ENCODE measurements around the gene DLGAP1.
A peak's percentile ranks its signal among the peaks of the same experiment; 100 is the strongest.

The DLGAP1 gene

DNA sequence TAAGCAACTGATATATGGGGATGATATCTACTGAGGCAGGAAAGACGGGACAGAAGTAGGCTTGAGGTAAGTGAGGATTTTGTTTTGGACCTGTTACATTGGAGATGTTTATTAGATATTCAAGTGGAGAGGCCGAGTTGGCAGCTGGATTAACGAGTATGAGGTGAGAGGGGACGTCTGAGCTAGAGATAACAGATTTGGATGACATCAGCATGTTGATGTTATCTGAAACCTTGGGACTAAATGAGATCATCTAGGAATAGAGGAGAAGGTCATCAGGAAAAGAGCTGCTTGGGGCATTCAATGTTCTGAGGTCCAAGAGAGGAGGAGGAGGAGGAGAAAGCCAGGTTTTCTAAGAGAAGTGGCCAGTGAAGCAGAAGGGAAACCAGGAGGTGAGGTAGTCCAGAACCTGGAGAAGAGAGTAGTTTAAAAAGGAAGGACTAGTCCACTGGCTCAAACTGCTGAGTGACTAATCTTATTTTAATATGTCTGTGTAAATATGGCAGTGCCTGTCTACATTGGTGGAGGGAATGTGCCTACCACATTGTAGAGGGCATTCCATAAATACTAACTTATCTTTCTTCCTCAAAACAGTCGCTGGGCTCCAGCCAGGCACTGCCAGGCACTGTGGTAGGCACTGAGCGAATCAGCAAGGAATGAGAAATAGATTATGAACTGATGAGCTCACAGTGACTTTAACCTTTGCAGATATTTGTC is 488.3 kb downstream of the DLGAP1 start (continued):
- TF ChIP-seq ZNF2 (tag by site-specific recombination; IDR thresholded peaks at IDR 0.05) (no peak; the same call in 1 of the 2 replicates), REPIN1 (tag by site-specific recombination; IDR thresholded peaks at IDR 0.05; ENCODE audit: low read depth) (no peak), ZSCAN23 (tag by site-specific recombination; IDR thresholded peaks at IDR 0.05) (peak; percentile 86), GLIS2 (tag by site-specific recombination; IDR thresholded peaks at IDR 0.05) (peak; percentile 29; the same call in 1 of the 2 replicates), SCRT2 (tag by site-specific recombination; IDR thresholded peaks at IDR 0.05) (peak; percentile 92), ZXDB (tag by site-specific recombination; IDR thresholded peaks at IDR 0.05) (peak; percentile 95), ZNF600 (tag by site-specific recombination; IDR thresholded peaks at IDR 0.05) (peak; percentile 45), KLF9 (tag by site-specific recombination; IDR thresholded peaks at IDR 0.05; ENCODE audit: low read depth) (peak; percentile 24; the same call in 1 of the 2 replicates), OVOL3 (tag by site-specific recombination; IDR thresholded peaks at IDR 0.05) (peak; percentile 84; the same call in 1 of the 2 replicates), ZNF510 (tag by site-specific recombination; IDR thresholded peaks at IDR 0.05; ENCODE audit: insufficient replicate concordance) (no peak), ZNF426 (tag by site-specific recombination; IDR thresholded peaks at IDR 0.05) (no peak), ZNF677 (tag by site-specific recombination; IDR thresholded peaks at IDR 0.05) (no peak), ZNF501 (tag by site-specific recombination; IDR thresholded peaks at IDR 0.05) (peak; percentile 81)
- TF ChIP-seq, protein P1, sequence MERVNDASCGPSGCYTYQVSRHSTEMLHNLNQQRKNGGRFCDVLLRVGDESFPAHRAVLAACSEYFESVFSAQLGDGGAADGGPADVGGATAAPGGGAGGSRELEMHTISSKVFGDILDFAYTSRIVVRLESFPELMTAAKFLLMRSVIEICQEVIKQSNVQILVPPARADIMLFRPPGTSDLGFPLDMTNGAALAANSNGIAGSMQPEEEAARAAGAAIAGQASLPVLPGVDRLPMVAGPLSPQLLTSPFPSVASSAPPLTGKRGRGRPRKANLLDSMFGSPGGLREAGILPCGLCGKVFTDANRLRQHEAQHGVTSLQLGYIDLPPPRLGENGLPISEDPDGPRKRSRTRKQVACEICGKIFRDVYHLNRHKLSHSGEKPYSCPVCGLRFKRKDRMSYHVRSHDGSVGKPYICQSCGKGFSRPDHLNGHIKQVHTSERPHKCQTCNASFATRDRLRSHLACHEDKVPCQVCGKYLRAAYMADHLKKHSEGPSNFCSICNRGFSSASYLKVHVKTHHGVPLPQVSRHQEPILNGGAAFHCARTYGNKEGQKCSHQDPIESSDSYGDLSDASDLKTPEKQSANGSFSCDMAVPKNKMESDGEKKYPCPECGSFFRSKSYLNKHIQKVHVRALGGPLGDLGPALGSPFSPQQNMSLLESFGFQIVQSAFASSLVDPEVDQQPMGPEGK (tag by site-specific recombination; IDR thresholded peaks at IDR 0.05): no peak
- TF ChIP-seq, protein P2, sequence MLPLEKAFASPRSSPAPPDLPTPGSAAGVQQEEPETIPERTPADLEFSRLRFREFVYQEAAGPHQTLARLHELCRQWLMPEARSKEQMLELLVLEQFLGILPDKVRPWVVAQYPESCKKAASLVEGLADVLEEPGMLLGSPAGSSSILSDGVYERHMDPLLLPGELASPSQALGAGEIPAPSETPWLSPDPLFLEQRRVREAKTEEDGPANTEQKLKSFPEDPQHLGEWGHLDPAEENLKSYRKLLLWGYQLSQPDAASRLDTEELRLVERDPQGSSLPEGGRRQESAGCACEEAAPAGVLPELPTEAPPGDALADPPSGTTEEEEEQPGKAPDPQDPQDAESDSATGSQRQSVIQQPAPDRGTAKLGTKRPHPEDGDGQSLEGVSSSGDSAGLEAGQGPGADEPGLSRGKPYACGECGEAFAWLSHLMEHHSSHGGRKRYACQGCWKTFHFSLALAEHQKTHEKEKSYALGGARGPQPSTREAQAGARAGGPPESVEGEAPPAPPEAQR (tag by site-specific recombination; IDR thresholded peaks at IDR 0.05): no peak; the same call in 1 of the 2 replicates
- TF ChIP-seq, protein P3, sequence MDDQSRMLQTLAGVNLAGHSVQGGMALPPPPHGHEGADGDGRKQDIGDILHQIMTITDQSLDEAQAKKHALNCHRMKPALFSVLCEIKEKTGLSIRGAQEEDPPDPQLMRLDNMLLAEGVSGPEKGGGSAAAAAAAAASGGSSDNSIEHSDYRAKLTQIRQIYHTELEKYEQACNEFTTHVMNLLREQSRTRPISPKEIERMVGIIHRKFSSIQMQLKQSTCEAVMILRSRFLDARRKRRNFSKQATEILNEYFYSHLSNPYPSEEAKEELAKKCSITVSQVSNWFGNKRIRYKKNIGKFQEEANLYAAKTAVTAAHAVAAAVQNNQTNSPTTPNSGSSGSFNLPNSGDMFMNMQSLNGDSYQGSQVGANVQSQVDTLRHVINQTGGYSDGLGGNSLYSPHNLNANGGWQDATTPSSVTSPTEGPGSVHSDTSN (CRISPR knock-in tag; IDR thresholded peaks at IDR 0.05): no peak
- TF ChIP-seq, protein P4, sequence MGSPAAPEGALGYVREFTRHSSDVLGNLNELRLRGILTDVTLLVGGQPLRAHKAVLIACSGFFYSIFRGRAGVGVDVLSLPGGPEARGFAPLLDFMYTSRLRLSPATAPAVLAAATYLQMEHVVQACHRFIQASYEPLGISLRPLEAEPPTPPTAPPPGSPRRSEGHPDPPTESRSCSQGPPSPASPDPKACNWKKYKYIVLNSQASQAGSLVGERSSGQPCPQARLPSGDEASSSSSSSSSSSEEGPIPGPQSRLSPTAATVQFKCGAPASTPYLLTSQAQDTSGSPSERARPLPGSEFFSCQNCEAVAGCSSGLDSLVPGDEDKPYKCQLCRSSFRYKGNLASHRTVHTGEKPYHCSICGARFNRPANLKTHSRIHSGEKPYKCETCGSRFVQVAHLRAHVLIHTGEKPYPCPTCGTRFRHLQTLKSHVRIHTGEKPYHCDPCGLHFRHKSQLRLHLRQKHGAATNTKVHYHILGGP (tag by site-specific recombination; IDR thresholded peaks at IDR 0.05): peak; percentile 54; the same call in 1 of the 2 replicates
- TF ChIP-seq, protein P5, sequence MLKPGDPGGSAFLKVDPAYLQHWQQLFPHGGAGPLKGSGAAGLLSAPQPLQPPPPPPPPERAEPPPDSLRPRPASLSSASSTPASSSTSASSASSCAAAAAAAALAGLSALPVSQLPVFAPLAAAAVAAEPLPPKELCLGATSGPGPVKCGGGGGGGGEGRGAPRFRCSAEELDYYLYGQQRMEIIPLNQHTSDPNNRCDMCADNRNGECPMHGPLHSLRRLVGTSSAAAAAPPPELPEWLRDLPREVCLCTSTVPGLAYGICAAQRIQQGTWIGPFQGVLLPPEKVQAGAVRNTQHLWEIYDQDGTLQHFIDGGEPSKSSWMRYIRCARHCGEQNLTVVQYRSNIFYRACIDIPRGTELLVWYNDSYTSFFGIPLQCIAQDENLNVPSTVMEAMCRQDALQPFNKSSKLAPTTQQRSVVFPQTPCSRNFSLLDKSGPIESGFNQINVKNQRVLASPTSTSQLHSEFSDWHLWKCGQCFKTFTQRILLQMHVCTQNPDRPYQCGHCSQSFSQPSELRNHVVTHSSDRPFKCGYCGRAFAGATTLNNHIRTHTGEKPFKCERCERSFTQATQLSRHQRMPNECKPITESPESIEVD (tag by site-specific recombination; IDR thresholded peaks at IDR 0.05): 0 out of 2 replicates have a peak, but pooled peaks have one; percentile 27
- TF ChIP-seq, protein P6, sequence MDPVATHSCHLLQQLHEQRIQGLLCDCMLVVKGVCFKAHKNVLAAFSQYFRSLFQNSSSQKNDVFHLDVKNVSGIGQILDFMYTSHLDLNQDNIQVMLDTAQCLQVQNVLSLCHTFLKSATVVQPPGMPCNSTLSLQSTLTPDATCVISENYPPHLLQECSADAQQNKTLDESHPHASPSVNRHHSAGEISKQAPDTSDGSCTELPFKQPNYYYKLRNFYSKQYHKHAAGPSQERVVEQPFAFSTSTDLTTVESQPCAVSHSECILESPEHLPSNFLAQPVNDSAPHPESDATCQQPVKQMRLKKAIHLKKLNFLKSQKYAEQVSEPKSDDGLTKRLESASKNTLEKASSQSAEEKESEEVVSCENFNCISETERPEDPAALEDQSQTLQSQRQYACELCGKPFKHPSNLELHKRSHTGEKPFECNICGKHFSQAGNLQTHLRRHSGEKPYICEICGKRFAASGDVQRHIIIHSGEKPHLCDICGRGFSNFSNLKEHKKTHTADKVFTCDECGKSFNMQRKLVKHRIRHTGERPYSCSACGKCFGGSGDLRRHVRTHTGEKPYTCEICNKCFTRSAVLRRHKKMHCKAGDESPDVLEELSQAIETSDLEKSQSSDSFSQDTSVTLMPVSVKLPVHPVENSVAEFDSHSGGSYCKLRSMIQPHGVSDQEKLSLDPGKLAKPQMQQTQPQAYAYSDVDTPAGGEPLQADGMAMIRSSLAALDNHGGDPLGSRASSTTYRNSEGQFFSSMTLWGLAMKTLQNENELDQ (tag by site-specific recombination; IDR thresholded peaks at IDR 0.05; ENCODE audit: low read depth): no peak
- TF ChIP-seq, protein P7, sequence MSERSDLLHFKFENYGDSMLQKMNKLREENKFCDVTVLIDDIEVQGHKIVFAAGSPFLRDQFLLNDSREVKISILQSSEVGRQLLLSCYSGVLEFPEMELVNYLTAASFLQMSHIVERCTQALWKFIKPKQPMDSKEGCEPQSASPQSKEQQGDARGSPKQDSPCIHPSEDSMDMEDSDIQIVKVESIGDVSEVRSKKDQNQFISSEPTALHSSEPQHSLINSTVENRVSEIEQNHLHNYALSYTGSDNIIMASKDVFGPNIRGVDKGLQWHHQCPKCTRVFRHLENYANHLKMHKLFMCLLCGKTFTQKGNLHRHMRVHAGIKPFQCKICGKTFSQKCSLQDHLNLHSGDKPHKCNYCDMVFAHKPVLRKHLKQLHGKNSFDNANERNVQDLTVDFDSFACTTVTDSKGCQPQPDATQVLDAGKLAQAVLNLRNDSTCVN (tag by site-specific recombination; optimal IDR thresholded peaks at IDR 0.05): no peak
- TF ChIP-seq, protein P8, sequence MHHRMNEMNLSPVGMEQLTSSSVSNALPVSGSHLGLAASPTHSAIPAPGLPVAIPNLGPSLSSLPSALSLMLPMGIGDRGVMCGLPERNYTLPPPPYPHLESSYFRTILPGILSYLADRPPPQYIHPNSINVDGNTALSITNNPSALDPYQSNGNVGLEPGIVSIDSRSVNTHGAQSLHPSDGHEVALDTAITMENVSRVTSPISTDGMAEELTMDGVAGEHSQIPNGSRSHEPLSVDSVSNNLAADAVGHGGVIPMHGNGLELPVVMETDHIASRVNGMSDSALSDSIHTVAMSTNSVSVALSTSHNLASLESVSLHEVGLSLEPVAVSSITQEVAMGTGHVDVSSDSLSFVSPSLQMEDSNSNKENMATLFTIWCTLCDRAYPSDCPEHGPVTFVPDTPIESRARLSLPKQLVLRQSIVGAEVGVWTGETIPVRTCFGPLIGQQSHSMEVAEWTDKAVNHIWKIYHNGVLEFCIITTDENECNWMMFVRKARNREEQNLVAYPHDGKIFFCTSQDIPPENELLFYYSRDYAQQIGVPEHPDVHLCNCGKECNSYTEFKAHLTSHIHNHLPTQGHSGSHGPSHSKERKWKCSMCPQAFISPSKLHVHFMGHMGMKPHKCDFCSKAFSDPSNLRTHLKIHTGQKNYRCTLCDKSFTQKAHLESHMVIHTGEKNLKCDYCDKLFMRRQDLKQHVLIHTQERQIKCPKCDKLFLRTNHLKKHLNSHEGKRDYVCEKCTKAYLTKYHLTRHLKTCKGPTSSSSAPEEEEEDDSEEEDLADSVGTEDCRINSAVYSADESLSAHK (tag by site-specific recombination; IDR thresholded peaks at IDR 0.05): peak; percentile 82
